NCI-H146 treated with DMSO at 0.1 percent for 48 hours (cell line): Measurements from ENCODE around the gene KCNAB3.
"Not testable (repeated sequence)": the region's sequence is repeated elsewhere in the genome, so short reads cannot be mapped to it uniquely, and the experiment has no call there.

ENCODE experiments used
- DNase-seq: peaks from one replicate; lab custom pipeline; 2025; ENCODE audit not compliant: unreplicated experiment; lab: John Stamatoyannopoulos, UW

Gene KCNAB3

DNA sequence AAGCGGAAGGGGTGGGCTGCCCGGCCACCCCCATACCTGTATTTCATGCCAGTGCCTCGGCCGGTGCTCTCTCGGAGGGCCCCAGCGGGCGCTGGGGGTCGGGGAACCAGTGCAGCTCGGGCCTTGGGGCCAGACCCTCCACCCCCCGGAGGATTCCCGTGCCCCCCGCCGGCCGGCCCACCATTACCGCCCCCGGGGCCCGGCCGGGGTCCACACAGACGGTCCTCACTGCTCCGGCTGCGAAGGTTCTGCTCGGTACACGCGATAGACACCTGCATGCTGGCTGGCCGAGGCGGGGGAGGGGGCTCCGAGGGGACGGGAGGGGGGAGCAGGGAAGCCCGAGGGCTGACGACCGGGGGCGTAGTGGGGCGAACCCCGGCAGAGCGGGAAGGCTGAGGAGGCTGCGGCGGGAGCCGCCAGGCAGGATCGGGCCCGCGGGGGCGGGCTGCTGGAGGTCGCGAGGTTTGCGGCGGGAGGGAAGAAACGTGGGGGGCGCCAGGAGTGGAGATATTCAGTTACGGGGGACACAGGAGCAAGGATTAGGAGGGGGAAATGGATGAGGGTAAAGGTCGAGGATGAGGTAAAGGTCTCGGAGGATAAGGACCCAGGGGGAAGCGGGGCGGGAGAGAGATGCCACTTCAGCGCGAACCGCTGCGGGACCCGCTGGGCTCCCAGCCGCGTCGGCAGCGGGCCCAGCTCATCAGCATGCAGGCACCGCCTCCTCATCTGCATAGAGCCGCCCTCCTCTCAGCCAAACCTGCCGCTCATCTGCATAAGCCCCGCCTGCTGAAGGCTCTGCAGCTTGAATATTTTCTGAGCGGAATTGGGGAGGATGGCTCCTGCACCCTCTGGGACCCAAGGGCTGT is at the start of gene KCNAB3:
Gene KCNAB3, minus strand, starts transcription at position 699 of the 866 bp plus-strand sequence. Its CDS starts 421 bp downstream, at position 278.
- no peak for DNase-seq

DNA sequence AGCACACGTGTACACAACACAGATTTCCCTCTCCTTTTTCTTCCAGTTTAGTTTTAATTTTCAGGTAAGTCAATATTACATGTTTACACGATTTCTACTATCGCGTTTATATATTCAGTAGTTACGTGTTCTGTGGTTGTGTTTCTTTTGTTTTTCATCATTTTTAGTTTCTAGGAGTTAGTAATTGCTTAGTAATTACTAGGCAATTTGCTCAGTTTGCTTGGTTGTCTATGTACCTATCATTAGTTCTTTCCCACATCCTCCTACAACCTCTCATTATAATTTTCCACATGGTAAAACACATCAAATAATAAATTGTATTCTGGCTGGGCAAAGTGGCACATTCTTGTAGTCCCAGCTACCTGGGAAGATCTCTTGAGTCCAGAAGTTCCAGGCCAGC is 48.1 kb upstream of the KCNAB3 start:
- DNase-seq = no peak

DNA sequence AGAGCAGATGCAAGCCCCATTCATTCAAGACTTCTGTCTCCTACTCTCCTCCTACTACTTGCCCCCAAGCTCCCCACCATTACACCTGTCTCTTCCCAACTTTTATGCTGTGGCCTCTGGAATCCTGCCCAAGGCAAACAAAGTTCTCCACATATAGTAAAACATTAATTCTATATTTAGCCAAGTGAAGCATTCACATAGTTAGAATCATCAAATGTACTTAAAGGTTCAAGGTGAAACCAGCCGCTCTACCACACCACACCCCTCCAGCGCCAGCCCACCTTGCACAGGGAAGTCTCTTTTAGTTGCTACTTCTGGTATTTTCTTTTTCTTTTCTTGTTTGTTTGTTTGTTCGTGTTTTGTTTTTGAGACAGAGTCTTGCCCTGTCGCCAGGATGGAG is 47.4 kb upstream of the KCNAB3 start:
- no peak for DNase-seq

DNA sequence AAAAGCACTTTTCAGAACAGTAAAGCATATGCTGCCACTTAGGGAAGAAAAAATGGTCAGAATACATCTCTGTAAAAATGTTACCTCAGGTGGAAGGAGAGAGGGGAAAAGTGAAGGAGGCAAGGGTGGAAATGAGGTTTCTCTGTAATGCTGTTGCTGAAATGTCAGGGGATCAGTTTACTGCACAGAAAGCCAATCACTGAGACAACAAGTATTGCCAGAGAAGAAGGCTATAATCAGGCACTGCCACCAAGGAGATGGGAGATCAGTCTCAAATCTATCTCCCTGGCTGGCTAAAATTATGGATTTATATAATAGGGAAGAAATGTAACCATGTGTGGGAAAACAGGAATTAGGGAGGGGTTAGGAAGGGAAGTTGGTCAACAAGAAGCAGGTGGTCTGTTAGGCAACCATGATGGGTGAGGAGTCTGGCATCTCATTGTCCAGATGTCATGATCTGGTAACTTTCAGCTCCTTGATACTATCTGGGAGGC is 45.0 kb upstream of the KCNAB3 start:
- DNase-seq = no peak

DNA sequence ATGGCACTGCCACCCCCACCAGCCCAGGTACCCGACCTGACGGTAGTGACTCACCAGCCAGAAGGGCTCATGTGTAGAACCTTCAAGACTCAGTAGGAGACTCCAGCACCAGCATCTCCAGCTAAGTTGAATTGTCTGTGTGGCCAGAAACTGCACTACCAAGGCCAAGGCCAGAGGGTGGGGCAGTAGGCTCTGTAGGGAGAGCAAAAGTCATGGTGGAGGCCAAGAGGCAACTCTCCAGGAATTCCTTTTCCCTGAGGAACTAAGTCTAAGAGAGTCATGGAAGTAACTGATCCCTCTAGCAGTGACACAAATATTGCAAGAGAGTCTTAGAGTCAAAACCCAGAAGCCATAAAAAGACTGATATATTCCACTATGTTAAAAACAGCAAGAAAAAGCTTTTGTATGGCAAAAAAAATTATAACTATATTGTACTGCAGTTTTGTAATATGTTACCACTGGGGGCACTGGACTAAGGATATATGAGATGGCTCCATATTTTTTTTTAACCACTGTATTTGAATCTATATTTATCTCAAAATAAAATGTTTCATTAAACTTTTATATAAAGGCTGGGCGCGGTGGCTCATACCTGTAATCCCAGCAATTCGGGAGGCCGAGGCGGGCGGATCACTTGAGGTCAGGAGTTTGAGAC is 42.6 kb upstream of the KCNAB3 start:
- DNase-seq = no peak

DNA sequence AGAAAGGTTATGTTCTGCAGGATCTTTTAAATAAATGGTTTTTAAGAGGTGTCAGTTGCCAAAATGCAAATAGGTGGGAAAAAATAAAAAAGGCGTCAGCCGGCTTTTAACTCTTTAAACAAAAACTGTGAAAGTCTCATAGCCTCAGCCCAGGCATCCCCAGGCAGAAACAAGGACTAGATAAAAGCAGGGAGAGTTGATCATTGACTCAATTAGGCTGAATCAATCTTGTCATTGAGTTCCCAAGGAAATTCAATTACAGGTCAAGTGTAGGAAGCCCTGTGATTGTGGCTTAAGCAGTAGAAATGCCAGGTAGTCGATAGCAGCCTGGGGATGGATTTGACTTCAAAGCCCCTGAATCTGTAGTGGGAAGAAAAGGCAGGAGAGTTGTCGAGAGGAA is 42.0 kb upstream of the KCNAB3 start:
- no peak for DNase-seq

DNA sequence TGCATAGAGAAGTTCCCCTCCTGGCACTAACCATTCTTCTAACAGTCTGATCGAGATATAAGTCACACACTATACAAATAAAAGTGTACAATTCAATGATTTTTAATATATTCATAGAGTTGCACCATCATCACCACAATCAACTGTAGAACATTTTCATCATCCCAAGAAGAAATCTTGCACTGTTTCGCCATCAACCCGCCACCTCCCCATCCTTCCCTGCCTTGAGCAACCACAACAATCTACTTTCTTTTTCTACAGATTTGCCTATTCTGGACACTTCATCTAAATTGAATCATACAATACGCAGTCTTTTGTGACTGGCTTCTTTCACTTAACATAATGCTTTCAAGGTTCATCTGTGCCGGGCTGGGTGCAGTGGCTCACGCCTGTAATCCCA is 39.8 kb upstream of the KCNAB3 start:
- no peak for DNase-seq

DNA sequence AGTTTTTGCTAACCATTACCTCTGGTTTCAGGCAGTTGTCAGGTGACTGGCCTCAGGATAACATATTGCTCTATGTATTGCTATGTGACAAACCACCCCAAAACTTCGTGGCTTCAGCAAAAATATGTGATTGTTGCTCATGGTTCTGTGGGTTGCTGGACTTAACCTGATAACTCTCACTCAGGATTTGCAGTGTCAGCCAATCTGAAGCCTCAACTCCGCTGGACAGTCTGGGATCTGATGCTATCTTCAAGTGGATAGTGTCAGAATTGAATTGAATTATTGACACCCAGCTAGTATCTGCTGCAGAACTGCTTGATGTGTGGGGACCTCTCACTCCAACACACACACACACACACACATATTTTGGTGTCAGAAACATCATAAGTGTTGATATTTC is 38.1 kb upstream of the KCNAB3 start:
- DNase-seq = no peak

DNA sequence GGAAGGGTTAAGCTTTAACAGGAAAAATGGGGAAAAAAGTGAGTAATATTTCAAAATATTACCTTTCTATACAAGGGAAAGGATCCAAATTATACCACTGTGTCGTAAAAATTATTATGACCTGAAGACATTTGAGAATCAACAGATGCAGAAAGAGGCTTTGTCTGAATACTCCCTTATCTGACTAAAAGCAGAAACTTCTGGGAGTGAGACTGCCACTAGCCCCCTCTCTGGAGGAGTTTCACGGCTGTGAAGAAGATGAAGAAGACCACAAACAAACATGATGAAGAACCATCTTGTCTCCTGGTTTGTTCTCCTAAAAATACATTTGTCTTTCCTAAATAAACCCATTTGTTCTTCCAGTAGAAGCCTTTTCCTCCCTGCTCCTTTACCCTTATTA is 31.8 kb upstream of the KCNAB3 start:
- DNase-seq = no peak

DNA sequence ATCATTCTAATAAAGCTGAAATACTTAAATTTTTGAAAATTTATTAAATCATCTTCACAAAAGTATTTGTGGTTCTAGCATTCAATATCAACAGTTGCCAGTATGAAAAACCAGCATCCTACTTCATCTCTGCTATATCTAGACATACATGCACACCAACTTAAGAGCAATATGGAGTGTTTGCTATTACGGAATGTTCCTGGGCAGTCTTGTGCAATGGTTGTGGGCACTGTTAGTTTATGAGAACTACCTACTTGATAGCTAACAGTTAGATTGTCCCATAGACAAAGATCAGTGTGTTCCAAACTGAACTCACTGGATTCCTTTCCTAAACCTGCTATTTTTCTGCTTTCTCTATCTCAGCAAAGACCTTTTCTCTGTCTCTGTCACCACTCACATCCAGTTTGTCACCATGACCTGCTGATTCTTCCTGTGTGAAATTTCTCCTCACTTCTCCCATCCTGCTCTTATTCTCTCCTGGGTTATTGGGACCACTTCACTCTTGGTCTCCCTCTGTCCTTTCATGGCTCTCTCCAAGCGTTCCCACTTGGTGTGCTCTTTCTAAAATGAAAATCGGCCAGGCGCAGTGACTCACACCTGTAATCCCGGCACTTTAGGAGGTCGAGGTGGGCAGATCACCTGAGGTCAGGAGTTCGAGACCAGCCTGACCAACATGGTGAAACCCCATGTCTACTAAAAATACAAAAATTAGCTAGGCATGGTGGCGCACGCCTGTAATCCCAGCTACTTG is 30.0 kb upstream of the KCNAB3 start:
- no peak for DNase-seq

DNA sequence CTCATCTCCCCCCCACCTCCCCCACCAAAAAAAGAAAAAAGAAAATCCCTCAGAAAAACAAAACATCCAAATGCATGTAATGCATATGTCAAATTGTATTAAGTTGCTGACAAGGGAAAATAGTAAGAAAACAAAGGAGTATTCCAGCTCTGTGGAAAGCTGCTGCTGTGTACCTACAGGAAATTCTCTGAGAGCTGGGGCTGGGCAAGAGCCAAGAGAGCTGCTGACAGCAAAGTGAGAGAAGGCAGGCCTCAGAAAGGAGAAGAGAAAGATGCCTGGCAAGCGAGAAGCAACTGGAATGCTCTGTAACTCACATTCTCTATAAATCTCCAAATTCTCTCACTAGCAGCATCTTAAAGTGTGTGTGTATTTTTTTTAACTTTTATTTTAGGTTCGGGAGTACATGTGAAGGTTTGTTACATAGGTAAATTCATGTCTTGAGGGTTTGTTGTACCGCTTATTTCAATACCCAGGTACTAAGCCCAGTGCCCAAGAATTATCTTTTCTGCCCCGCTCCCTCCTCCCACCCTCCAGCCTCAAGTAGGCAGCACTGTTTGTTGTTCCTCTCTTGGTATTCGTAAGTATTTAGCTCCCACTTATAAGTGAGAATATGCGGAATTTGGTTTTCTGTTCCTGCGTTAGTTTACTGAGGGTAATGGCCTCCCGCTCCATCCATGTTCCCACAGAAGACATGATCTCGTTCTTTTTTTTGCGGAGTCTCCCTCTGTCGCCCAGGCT is 26.7 kb upstream of the KCNAB3 start:
- DNase-seq = no peak

DNA sequence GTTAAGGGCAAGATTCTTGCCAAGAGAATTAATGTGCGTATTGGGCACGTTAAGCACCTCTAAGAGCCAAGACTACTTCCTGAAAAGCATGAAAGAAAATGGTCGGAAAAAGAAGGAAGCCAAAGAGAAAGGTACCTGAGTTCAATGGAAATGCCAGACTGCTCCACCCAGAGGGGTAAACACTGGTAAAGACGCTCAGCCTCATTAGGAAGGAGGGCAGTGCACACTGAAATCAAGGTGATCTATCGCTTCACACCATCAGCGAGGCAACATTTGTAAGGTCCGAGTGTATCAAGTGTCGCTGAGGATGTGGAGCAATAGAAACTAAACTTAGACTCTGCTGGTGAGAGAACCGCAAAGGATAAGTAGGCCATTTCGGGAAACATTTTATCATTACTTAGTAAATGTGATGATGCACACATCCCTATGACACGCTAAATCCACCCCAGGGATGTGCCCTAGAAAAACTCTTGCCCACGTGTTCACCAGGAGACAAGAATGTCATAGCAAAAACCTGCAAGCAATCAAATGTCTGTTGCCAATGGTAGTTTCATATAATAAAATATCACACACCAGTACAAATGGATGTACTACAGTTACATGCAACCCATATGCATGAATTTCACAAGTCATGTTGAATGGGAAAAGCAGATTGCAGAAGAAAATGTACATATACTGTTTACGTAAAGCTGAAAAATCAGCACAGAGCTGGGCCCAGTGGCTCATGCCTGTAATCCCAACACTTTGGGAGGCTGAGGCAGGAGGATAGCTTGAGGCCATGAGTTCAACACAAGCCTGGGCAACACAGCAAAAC is 26.0 kb upstream of the KCNAB3 start:
- no peak for DNase-seq

DNA sequence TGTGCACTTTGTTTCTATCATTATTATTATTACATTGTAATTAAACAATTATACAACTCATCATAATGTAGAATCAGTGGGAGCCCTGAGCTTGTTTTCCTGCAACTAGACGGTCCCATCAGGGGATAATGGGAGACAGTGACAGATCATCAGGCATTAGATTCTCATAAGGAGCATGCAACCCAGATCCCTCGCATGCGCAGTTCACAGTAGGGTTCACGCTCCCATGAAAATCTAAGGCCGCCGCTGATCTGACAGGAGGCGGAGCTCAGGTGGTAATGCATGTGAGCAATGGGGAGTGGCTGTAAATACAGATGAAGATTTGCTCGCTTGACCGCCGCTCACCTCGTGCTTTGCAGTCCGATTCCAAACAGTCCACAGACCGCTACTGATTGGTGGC is 23.6 kb upstream of the KCNAB3 start:
- not testable (repeated sequence) for DNase-seq

DNA sequence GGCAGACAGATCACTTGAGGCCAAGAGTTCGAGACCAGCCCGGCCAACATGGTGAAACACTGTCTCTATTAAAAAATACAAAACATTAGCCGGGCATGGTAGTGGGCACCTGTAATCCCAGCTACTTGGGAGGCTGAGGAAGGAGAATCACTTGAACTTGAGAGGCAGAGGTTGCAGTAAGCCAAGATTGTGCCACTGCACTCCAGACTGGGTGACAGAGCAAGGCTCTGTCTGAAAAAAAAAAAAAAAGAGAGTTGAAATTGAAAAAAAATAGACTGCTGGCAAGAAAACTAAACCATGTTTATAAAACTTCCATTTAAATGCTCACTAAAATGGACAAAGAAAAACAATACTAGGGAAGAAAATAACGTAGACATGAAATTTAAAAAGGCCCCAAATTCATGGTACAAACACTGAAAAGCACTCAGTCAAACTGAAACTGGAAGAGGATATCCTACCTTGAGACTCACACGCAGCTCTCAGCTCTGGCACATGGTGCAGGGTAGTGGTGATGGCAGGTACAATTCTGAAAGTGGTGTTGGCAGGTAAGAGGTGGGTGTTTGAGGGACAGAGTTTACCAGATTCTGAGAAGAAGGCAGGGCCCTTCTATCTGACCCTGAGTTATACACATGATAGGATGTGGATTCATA is 21.6 kb upstream of the KCNAB3 start:
- no peak for DNase-seq

DNA sequence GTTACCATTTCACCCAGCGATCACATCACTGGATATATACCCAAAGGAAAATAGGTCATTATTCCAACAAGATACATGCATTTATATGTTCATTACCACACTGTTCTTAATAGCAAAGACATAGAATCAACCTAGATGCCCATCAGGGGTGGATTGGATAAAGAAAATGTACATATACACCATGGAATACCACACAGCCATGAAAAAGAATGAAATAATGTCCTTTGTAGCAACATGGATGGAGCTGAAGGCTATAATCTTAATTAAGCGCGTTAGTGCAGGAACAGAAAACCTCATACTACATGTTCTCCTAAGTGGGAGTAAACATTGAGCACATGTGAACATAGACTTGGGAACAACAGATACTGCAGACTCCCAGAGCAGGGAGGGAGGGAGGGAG is 20.9 kb upstream of the KCNAB3 start:
- no peak for DNase-seq

DNA sequence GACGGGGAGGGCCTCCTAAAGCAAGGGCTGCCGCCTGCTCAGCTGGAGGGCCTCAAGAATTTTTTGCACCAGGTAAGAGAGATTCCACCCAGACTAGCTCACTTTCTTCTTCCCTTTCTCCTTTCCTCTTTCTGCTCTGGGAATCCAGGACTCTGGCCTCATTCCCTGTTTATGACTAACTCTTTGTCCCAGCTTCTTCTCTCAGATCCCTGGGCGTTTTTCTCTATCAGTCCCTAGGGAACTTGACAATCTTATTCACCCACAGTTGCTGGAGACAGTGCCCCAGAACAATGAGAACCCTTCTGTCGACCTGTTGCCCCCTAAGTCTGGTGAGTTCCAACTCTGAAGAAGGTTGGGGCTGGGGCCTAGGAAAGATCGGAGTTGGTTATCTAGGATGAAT is 18.0 kb upstream of the KCNAB3 start:
- no peak for DNase-seq

DNA sequence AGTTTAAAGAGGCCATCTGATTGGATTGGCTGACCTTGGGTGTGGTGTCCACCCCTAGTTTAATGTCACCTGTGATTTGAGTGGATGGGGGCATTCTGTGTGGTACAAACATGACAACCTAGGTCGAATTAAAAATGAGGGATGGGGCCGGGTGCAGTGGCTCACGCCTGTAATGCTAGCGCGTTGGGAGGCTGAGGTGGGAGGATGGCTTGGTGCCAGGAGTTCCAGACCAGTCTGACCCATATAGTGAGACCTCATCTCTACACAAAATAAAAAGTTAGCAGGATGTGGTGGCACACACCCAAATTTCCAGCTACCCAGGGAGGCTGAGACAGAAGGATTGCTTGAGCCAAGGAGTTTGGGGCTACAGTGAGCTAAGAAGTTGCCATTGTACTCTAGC is 16.8 kb upstream of the KCNAB3 start:
- DNase-seq = no peak

DNA sequence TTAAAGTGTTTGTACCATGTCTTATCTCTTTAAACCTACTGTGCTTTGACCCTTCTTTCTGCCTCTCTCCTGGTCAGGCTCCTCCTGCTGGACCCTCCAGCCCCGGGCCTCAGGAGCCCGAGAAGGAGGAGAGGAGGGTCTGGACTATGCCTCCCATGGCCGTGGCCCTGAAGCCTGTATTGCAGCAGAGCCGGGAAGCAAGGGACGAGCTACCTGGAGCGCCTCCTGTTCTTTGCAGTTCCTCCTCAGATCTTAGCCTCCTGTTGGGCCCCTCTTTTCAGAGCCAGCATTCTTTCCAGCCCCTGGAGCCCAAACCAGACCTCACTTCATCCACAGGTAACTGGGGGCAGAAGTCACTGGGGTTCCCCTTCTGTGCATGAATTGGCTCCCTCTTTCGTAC is 16.0 kb upstream of the KCNAB3 start:
- no peak for DNase-seq

DNA sequence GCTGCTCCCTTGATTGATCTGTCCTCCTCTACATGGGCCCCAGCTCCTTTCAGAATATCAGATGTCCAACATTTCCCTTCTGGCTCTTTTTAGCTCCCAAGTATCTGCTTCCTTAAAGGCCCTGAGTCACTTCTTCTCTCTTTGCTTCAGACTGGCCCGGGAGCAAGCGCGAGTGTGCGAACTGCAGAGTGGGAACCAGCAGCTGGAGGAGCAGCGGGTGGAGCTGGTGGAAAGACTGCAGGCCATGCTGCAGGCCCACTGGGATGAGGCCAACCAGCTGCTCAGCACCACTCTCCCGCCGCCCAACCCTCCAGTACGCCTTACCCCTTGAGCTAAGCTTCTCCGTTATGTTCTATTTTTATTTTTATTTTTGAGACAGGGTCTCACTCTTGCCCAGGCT is 14.7 kb upstream of the KCNAB3 start:
- DNase-seq = no peak

DNA sequence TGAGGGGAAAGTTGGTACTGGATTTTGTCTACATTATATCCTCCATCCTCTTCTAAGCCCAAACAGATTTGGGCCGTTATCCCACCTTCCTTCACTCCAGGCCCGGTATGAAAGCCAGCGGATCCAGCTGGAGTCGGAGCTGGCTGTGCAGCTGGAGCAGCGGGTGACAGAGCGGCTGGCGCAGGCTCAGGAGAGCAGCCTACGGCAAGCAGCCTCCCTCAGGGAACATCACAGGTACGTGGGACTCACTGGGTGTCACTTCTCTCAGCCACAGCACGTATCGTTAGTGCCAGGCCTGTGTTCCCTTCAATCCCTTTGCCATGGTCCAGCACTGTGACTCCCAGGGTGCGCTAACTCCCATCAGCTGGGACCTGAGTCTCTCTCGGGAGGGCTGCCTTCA is 13.6 kb upstream of the KCNAB3 start:
- no peak for DNase-seq
